IMR-90 (cell line): ENCODE results near the gene DDX27. TPM values are rescaled to one million over a fixed set of nuclear protein-coding genes. Genes with fewer than 3 reads are reported as not detected.

ENCODE experiments used
- ATAC-seq: fragments of 200-7000 bp; cut with Tn5 transposase; 2 replicates; pipeline ENCODE4 v1.9.1; 2020; ENCODE audit warnings: low read depth, mild to moderate bottlenecking, moderate library complexity
- BruUV-seq: library from RNA; stranded (reverse); fragments of 400-500 nt; replicated peaks from 2 replicates; lab custom pipeline; 2021; lab: Mats Ljungman, UMichigan
- CTCF ChIA-PET: fragments of 300-600 bp; formaldehyde crosslinking; extraction: SDS; loops from one replicate; lab custom pipeline; 2021; ENCODE audit warnings: antibody characterized with exemption; lab: Yijun Ruan, JAX
- POLR2A ChIA-PET: fragments of 300-600 bp; sonication (Branson Sonifier 250); formaldehyde crosslinking; loops from one replicate; lab custom pipeline; 2022; ENCODE audit warnings: antibody characterized with exemption; ENCODE audit not compliant: unreplicated experiment; lab: Charles Lee
- DNase-seq: peaks from one replicate; pipeline ENCODE4 v3.0.0; 2013
- H2AFZ ChIP-seq: replicated peaks from 2 replicates; pipeline ENCODE3; 2013; ENCODE audit warnings: low read length, mild to moderate bottlenecking; ENCODE audit not compliant: poor library complexity
- H2AK5ac ChIP-seq: 2 replicates; pipeline ENCODE4 v1.6.1; 2013; ENCODE audit warnings: low read depth, low read length, inconsistent platforms
- H2AK9ac ChIP-seq: replicated peaks from 2 replicates; pipeline ENCODE3; 2013; ENCODE audit warnings: mild to moderate bottlenecking, low read depth, low read length, moderate library complexity; ENCODE audit not compliant: poor library complexity
- H2BK120ac ChIP-seq: 2 replicates; pipeline ENCODE4 v1.6.1; 2013; ENCODE audit warnings: low read depth, low read length, inconsistent platforms
- H2BK15ac ChIP-seq: 3 replicates; pipeline ENCODE4 v1.6.1; 2013; ENCODE audit warnings: low read depth, low read length, inconsistent platforms
- H2BK20ac ChIP-seq: 2 replicates; pipeline ENCODE4 v1.6.1; 2013; ENCODE audit warnings: low read depth, mild to moderate bottlenecking, inconsistent platforms, low read length, moderate library complexity
- H2BK5ac ChIP-seq: 2 replicates; pipeline ENCODE4 v1.6.1; 2013; ENCODE audit warnings: mild to moderate bottlenecking, low read depth, low read length, inconsistent platforms; ENCODE audit not compliant: poor library complexity, severe bottlenecking
- H3K14ac ChIP-seq: replicated peaks from 2 replicates; pipeline ENCODE4 v1.6.1; 2013; ENCODE audit warnings: low read depth, low read length, inconsistent platforms
- H3K18ac ChIP-seq: 2 replicates; pipeline ENCODE4 v1.6.1; 2013; ENCODE audit warnings: low read depth, low read length, control low read depth
- H3K23ac ChIP-seq: 2 replicates; pipeline ENCODE4 v1.6.1; 2013; ENCODE audit warnings: low read depth, low read length, inconsistent platforms
- H3K27ac ChIP-seq: 2 replicates; pipeline ENCODE4 v1.5.1; 2013; ENCODE audit warnings: mild to moderate bottlenecking, control low read depth, low read length; ENCODE audit not compliant: insufficient read depth
- H3K27me3 ChIP-seq: 2 replicates; pipeline ENCODE4 v1.6.1; 2013; ENCODE audit warnings: low read length; ENCODE audit not compliant: control insufficient read depth, insufficient read depth
- H3K36me3 ChIP-seq: 2 replicates; pipeline ENCODE4 v1.6.1; 2013; ENCODE audit warnings: low read length, mixed read lengths; ENCODE audit not compliant: control insufficient read depth, insufficient read depth
- H3K4ac ChIP-seq: 2 replicates; pipeline ENCODE4 v1.6.1; 2013; ENCODE audit warnings: low read depth, low read length, inconsistent platforms
- H3K4me1 ChIP-seq: 2 replicates; pipeline ENCODE4 v1.6.1; 2013; ENCODE audit warnings: low read length, mixed read lengths; ENCODE audit not compliant: control insufficient read depth, insufficient read depth
- H3K4me2 ChIP-seq: 2 replicates; pipeline ENCODE4 v1.6.1; 2013; ENCODE audit warnings: low read depth, mild to moderate bottlenecking, control low read depth, low read length, moderate library complexity
- H3K4me3 ChIP-seq: 2 replicates; pipeline ENCODE4 v1.5.1; 2013; ENCODE audit warnings: low read depth, mild to moderate bottlenecking, control low read depth, low read length, moderate library complexity; ENCODE audit not compliant: insufficient read depth
- H3K56ac ChIP-seq: 2 replicates; pipeline ENCODE4 v1.6.1; 2013; ENCODE audit warnings: low read length, inconsistent platforms; ENCODE audit not compliant: insufficient read depth; ENCODE audit errors: extremely low read depth
- H3K79me1 ChIP-seq, 2 experiments: 2 replicates each; pipeline ENCODE4 v1.6.1; 2013; ENCODE audit warnings: low read length in 2 of 2, inconsistent platforms in 1 of 2, low read depth in 1 of 2
- H3K9ac ChIP-seq: 2 replicates; pipeline ENCODE4 v1.6.1; 2013; ENCODE audit warnings: low read depth, low read length, control low read depth
- H3K9me1 ChIP-seq: 2 replicates; pipeline ENCODE4 v1.6.1; 2013; ENCODE audit warnings: low read length, inconsistent platforms; ENCODE audit not compliant: insufficient read depth
- H3K9me3 ChIP-seq: 2 replicates; pipeline ENCODE4 v1.6.1; 2013; ENCODE audit warnings: low read length; ENCODE audit not compliant: control insufficient read depth, insufficient read depth
- H4K20me1 ChIP-seq: 2 replicates; pipeline ENCODE4 v1.6.1; 2013; ENCODE audit warnings: low read length, inconsistent platforms; ENCODE audit not compliant: insufficient read depth
- H4K5ac ChIP-seq: 2 replicates; pipeline ENCODE4 v1.6.1; 2013; ENCODE audit warnings: mild to moderate bottlenecking, low read depth, low read length, control low read depth
- H4K8ac ChIP-seq, 2 experiments: 2 replicates each; pipeline ENCODE4 v1.6.1; 2013; ENCODE audit warnings: low read depth in 2 of 2, low read length in 2 of 2, control low read depth in 1 of 2, inconsistent platforms in 1 of 2
- H4K91ac ChIP-seq: 2 replicates; pipeline ENCODE4 v1.6.1; 2013; ENCODE audit warnings: low read depth, low read length, inconsistent platforms; ENCODE audit not compliant: insufficient read depth
- CHD1 ChIP-seq: IDR thresholded peaks from 2 replicates; pipeline ENCODE4 v1.6.1; 2012; ENCODE audit warnings: low read depth, low read length, improper control_type of control experiment
- MXI1 ChIP-seq: IDR thresholded peaks from 2 replicates; pipeline ENCODE4 v1.6.1; 2012; ENCODE audit warnings: low read depth, mild to moderate bottlenecking, low read length, moderate library complexity, borderline replicate concordance
- RAD21 ChIP-seq: IDR thresholded peaks from 2 replicates; pipeline ENCODE4 v1.6.1; 2012; ENCODE audit warnings: low read length, improper control_type of control experiment
- RFX5 ChIP-seq: IDR thresholded peaks from 2 replicates; pipeline ENCODE4 v1.8.0; 2012; ENCODE audit warnings: low read depth, mild to moderate bottlenecking, low read length, moderate library complexity
- WGBS, 2 experiments: methylation state at CpG; one replicate each; pipeline versions ENCODE4 v1.1.5 to v1.1.7; 2013; ENCODE audit warnings: missing lambda C conversion rate in 2 of 2; ENCODE audit not compliant: insufficient read length in 1 of 2; ENCODE audit errors: extremely low coverage in 2 of 2; 5-methylcytosine and 5-hydroxymethylcytosine counted together
- dilution Hi-C: fragments of 300-500 bp; cut with HindIII; formaldehyde crosslinking; loops from one replicate; pipeline ENCODE4 v1.14.3; 2018; ENCODE audit warnings: low sequenced_read_pairs; ENCODE audit not compliant: unreplicated experiment
- in situ Hi-C: fragments of 300-500 bp; cut with MboI; formaldehyde crosslinking; loops from 3 replicates; pipeline ENCODE4 v1.14.3; 2019; ENCODE audit warnings: low sequenced_read_pairs, inconsistent platforms, mixed read lengths
- intact Hi-C: fragments of 100-400 bp; cut with micrococcal nuclease; formaldehyde crosslinking; loops from 2 replicates; pipeline ENCODE4 v1.10.0; 2022
- polyA plus RNA-seq, 3 experiments: library from polyadenylated mRNA; depleted of rRNA; stranded (reverse); fragments of >200 nt; gene quantifications; 2 replicates each; pipeline ENCODE4 v1.2.3, GENCODE V29; 2012; ENCODE audit warnings: low replicate concordance in 1 of 3
- total RNA-seq: library from RNA; depleted of rRNA; stranded (reverse); fragments of >200 nt; gene quantifications from 2 replicates; pipeline ENCODE4 v1.2.3, GENCODE V29; 2012
- TF ChIP-seq, protein P1 (sequence below): fragments of 150-350 bp; IDR thresholded peaks from 2 replicates; pipeline ENCODE4 v1.6.1; 2016; ENCODE audit warnings: low read depth, mild to moderate bottlenecking, low read length, moderate library complexity, borderline replicate concordance

The DDX27 gene
- total and polyA plus RNA-seq, 2 of the 4 experiments (the other 2 are of a cell fraction) = 33.2 to 36.7 TPM

DNA sequence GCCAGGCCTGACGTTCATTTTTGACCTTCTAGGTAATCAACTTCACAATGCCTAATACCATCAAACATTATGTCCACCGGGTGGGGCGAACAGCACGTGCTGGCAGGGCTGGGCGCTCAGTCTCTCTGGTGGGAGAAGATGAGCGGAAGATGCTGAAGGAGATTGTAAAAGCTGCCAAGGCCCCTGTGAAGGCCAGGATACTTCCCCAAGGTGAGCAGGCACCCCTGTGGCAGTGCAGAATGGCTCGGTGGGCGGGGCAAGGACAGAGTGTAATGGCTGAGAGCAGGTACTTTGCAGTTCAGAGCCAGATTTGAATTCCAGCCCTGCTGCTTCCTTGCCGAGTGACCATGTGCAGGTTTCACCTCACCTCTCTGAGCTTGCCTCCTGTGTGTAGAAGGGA lies 17.1 kb downstream of the DDX27 start:
- no peak overlapping the region for H2AK9ac ChIP-seq
- H2AK5ac ChIP-seq = no peak overlapping the region
- H2BK5ac ChIP-seq = no peak overlapping the region
- POLR2A ChIA-PET = no interaction called here
- ATAC-seq (no peak), DNase-seq (no peak)
- H4K5ac ChIP-seq = no peak overlapping the region
- H3K27ac ChIP-seq = no peak overlapping the region
- H2BK20ac ChIP-seq = no peak overlapping the region
- no peaks in the 10 kb centered on the region for H3K9me3 ChIP-seq
- no peak overlapping the region for H3K4me3 ChIP-seq
- H3K9ac ChIP-seq = no peak overlapping the region
- H3K14ac ChIP-seq = no peak overlapping the region
- H3K23ac ChIP-seq = no peak overlapping the region
- no peak overlapping the region for H3K4ac ChIP-seq
- H4K20me1 ChIP-seq = no peaks in the 10 kb centered on the region
- H3K79me1 ChIP-seq = no peaks in the 10 kb centered on the region
- no peaks in the 10 kb centered on the region for H3K9me1 ChIP-seq
- H3K27me3 ChIP-seq = no peaks in the 10 kb centered on the region
- TF ChIP-seq, protein P1, sequence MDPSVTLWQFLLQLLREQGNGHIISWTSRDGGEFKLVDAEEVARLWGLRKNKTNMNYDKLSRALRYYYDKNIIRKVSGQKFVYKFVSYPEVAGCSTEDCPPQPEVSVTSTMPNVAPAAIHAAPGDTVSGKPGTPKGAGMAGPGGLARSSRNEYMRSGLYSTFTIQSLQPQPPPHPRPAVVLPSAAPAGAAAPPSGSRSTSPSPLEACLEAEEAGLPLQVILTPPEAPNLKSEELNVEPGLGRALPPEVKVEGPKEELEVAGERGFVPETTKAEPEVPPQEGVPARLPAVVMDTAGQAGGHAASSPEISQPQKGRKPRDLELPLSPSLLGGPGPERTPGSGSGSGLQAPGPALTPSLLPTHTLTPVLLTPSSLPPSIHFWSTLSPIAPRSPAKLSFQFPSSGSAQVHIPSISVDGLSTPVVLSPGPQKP = no peak
- no peak for TF ChIP-seq MXI1
- no peak for TF ChIP-seq RAD21
- TF ChIP-seq RFX5 = no peak
- no peak for TF ChIP-seq CHD1
- in situ Hi-C loops = no loop called here
- no peak overlapping the region for H4K8ac ChIP-seq
- peaks cover 67% of the 10 kb centered on the region for H3K36me3 ChIP-seq
- BruUV-seq = no TSS peak
- H3K4me2 ChIP-seq = no peak overlapping the region
- no peak overlapping the region for H3K56ac ChIP-seq
- no CpG with 5 or more reads among the region's 9 CpGs for WGBS, 2 experiments
- intact Hi-C loops = no loop called here
- no peak overlapping the region for H4K91ac ChIP-seq
- H3K18ac ChIP-seq = no peak overlapping the region
- CTCF ChIA-PET = no interaction called here
- H3K4me1 ChIP-seq = no peaks in the 10 kb centered on the region
- H2BK120ac ChIP-seq = no peak overlapping the region
- no peak overlapping the region for H2AFZ ChIP-seq
- dilution Hi-C loops = no loop called here
- no peak overlapping the region for H2BK15ac ChIP-seq
